HG03097 (cell line): ENCODE data around the gene RAB3IP.
"Not testable (repeated sequence)": the region's sequence is repeated elsewhere in the genome, so short reads cannot be mapped to it uniquely, and the experiment has no call there.

ENCODE experiments used
- ATAC-seq: cut with Tn5 transposase; IDR thresholded peaks from one replicate; pipeline ENCODE4 v1.9.1; 2021; ENCODE audit not compliant: unreplicated experiment, low FRiP score

Gene RAB3IP

GRCh38 chr12:69833696-69834095 is 95.0 kb downstream of the RAB3IP start:
- ATAC-seq = no peak

- ATAC-seq = no peak
Observed at GRCh38 chr12:69834147-69834546, 95.5 kb downstream of the RAB3IP start.

DNA sequence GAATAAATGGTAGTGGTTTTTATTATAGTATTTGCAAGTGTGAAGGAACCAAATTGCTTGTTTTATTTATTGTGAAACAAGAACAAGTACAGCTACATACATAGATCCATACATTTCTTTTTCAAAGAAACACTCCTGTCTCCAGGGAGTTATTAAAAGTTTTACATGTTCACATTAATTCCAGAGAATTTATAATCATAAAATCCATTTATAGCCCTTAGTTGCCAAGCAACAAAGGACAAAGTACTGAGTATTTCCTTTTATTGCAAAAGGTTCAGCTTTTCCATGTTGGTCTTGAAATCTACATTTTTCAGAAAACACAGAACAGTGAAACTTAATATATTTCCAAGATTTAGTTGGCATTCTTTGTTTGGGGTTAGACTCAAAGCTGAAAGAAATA is 95.9 kb downstream of the RAB3IP start:
- ATAC-seq = no peak

GRCh38 chr12:69835081-69835480 is 96.4 kb downstream of the RAB3IP start:
- ATAC-seq = no peak

GRCh38 chr12:69836015-69836414 is 97.4 kb downstream of the RAB3IP start:
- no peak for ATAC-seq

DNA sequence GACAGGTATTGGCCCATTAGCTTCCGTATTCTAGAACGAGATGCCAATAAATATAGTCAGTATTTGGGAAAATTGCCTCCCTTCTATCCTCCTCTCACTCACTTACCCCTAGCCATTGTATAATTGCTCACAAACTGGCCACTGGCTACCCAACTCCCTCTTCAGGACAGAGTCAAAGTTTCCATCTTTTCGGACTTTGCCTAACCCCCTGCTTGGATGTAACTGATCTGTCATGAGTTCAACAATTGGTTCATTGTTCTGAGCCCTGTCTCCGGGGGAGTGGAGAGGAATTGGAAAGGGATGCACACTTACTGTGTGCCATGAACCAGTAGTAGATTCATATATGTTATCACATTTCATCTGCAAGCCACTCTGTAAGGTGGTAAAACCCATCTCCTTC is 98.5 kb downstream of the RAB3IP start:
- no peak for ATAC-seq

DNA sequence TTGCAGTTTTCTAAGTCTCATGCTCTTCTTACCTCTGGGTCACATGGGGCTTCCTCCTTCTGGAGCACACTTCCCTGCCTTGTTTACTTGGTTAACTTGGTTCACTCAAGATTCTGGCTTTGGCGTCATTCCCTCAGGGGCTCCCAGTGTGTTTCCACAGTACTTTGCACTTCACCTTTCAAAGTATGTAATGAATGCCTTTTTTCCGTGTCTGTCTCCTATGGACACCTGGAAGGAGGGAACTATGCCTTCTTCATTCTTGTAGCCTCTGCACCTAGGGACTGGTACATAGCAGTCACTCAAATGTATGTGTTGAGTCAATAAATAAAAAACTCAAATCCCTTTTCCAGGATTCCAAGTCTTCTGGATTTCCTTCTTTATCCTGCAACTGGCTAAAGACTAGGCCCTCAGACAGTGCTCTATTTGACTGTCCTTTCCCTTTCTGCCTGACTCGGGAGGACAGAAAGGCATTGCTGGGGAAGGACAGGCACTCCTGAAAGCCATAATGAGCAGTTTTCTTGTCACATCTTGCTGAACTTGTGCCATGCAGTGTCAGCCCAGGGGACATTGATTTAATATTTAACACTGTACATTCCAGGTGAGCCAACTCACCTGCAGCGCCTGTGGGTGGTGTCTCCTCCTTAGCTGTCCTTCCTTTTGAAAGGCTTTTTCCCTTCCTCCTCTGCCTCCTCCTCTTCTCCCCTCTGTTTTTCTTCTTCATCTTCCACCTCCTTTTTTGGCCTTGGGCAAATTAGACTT is 99.2 kb downstream of the RAB3IP start:
- ATAC-seq = no peak

- no peak for ATAC-seq
Observed at GRCh38 chr12:69840727-69841126, 102.1 kb downstream of the RAB3IP start.

DNA sequence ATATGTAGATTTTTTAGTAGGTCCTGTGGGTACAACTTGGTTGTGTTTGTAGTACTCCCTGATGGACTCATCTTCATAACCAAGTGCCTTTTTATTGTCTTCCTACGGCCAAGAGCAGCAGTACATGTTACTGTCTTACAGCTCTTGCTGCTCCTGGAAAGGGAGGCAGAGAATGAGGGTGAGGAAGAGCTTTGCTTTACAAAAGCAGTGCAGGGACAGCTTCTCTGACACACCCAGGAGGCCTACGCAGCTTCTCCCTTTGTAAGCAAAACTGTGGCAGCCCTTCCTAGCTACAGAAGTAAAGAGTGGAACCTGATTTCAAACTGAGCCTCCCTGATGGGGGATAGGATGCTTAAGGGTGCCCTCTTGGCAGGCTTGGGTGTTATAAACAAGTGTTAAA is 104.9 kb downstream of the RAB3IP start:
- ATAC-seq = no peak

DNA sequence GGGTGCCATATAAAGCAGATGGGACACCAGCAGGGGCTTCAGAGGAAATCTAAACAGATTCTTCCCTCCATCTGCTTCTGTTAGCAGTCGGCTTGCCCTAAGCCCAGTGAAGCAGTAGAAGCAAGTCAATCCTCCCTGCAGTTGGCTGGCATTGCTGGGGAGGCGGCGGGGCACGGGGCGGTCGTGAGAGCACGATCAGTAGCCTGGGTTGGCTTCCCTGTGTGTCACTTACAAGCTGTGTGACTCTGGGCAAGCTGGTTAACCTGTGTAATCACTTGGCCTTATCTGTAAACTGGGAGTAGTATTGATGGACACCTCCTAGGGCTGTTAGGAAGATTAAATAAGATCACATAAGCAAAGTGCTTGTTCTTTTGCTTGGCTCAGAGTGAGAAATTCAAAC is 105.8 kb downstream of the RAB3IP start:
- ATAC-seq = no peak

DNA sequence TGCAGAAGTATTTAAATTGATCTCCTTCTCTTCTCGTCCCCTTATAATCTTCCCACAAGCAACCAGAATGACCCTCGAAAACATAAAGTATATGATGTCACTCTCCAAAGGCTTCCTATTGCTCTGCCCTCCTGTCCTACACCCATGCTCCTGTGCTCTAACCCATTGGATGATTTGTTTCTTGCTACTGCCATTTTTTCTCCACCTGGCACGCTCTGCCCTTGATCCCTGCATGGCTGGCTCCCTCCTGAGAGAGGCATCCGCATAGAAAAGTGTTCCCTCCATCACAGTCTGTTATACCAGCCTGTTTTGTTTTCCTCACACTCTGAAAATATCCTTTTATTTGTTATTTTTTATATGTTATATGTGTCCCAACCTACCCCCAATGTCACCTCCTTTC is 106.2 kb downstream of the RAB3IP start:
- no peak for ATAC-seq

DNA sequence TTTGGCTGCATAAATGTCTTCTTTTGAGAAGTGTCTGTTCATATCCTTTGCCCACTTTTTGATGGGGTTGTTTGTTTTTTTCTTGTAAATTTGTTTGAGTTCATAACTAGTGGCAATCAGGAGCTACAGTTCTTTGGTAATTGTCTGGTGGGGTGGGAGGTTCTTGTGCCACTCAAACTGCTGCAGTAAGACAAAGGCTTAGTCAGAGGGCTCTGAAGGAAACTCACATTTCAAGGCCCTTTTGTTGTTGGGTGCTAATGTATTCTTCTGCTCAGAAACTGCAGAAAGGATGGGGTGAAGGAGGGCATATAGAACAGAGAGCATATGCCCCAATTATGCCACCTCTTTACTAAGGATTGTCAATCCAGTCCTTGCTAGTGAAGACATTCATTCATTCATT is 108.3 kb downstream of the RAB3IP start:
- no peak for ATAC-seq

DNA sequence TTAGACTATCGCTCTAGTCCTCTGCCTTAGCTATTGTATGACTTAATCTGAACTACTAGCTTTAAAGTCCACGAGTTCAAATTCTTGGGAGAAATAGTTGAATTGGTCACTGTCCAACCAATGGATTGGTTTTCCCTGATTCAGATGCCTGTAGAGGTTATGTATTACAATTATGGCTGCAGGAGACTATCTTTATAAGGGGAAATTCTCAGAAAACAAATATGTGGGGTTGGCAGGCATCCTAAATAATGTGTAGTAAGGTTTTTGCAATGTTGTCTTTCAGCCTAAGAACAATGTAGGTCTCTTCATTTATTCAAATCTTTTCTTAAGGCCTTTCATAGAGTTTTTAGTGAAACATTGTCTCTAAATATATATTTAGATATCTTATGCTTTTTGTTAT is 113.3 kb downstream of the RAB3IP start:
- no peak for ATAC-seq

GRCh38 chr12:69853176-69853961 is 114.7 kb downstream of the RAB3IP start:
- not testable (repeated sequence) for ATAC-seq

GRCh38 chr12:69866698-69867097 is 128.0 kb downstream of the RAB3IP start:
- no peak for ATAC-seq

- no peak for ATAC-seq
Observed at GRCh38 chr12:69868695-69869094, 130.0 kb downstream of the RAB3IP start.

DNA sequence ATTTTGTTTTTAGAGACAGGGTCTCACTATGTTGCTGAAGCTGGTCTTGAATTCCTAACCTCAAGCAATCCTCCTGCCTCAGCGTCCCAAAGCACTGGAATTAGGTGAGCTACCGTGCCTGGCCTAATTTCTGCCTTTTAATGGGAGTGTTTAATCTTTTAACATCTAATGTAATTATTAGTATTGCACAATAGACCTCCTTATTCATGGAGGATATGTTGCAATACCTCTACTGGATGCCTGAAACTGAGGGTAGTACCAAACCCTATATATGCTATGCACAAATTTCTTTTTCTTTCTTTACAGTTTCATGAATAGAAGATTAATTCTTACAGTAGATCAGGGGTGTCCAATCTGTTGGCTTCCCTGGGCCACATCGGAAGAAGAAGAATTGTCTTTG is 134.1 kb downstream of the RAB3IP start:
- ATAC-seq = no peak
